HG03442 (cell line): ENCODE measurements around the gene TOMM6.
"Not testable (repeated sequence)": the region's sequence is repeated elsewhere in the genome, so short reads cannot be mapped to it uniquely, and the experiment has no call there.

Source experiments
- ATAC-seq: cut with Tn5 transposase; IDR thresholded peaks from one replicate; pipeline ENCODE4 v1.9.1; 2021; ENCODE audit warnings: mild to moderate bottlenecking, moderate library complexity; ENCODE audit not compliant: unreplicated experiment

Gene TOMM6

GRCh38 chr6:41783106-41783780, 4.3 kb upstream of the TOMM6 start:
- no peak for ATAC-seq

GRCh38 chr6:41784581-41785171, 2.8 kb upstream of the TOMM6 start:
- no peak for ATAC-seq

GRCh38 chr6:41785254-41785653, 2.2 kb upstream of the TOMM6 start:
- ATAC-seq = no peak

GRCh38 chr6:41785689-41786450, 1.6 kb upstream of the TOMM6 start:
- ATAC-seq = no peak

- ATAC-seq = peak; percentile 61
These were observed 859 bp upstream of the TOMM6 start for GRCh38 chr6:41786451-41787218.

- ATAC-seq = no peak
These were observed 1.9 kb downstream of the TOMM6 start for GRCh38 chr6:41789390-41789724.

GRCh38 chr6:41790045-41790444, 2.6 kb downstream of the TOMM6 start:
- ATAC-seq = no peak

- no peak for ATAC-seq
These were observed 3.8 kb downstream of the TOMM6 start for GRCh38 chr6:41791305-41791704.

- ATAC-seq = no peak
These were observed 4.5 kb downstream of the TOMM6 start for GRCh38 chr6:41791984-41792383.

- no peak for ATAC-seq
These were observed 9.0 kb downstream of the TOMM6 start for GRCh38 chr6:41796474-41796873.

- no peak for ATAC-seq
These were observed 11.5 kb downstream of the TOMM6 start for GRCh38 chr6:41798901-41799558.

- ATAC-seq = no peak
These were observed 12.0 kb downstream of the TOMM6 start for GRCh38 chr6:41799559-41799911.

GRCh38 chr6:41801380-41801779, 13.9 kb downstream of the TOMM6 start:
- ATAC-seq = no peak

- no peak for ATAC-seq
These were observed 18.6 kb downstream of the TOMM6 start for GRCh38 chr6:41805830-41806774.

GRCh38 chr6:41811095-41811494, 23.6 kb downstream of the TOMM6 start:
- no peak for ATAC-seq

GRCh38 chr6:41811946-41812345, 24.5 kb downstream of the TOMM6 start:
- ATAC-seq = not testable (repeated sequence)

- no peak for ATAC-seq
These were observed 26.0 kb downstream of the TOMM6 start for GRCh38 chr6:41813469-41813868.

GRCh38 chr6:41813956-41814355, 26.5 kb downstream of the TOMM6 start:
- no peak for ATAC-seq

GRCh38 chr6:41814629-41815028, 27.1 kb downstream of the TOMM6 start:
- no peak for ATAC-seq

- ATAC-seq = no peak
These were observed 28.1 kb downstream of the TOMM6 start for GRCh38 chr6:41815587-41815986.
